ENCODE results near the gene SMG6. TPM values are rescaled to one million over a fixed set of nuclear protein-coding genes. Genes with fewer than 3 reads are reported as not detected.

The SMG6 gene
- polyA plus RNA-seq, 6 donors from 2014 or later = 0.23 to 5.3 (median 2.6) TPM

GRCh38 chr17:2090210-2090641, 213.4 kb downstream of the SMG6 start:
- DNase-seq (no peak), ATAC-seq (ENCODE audit: low read depth in 2 of 2) (peak; percentile 14 to 16)
- Mint-ChIP-seq H3K36me3 (peaks cover 0 to 4% of the 10 kb centered on the region in 2 donors), H3K9me3 (no peaks in the 10 kb centered on the region), H3K27ac (peak overlapping the region; percentile 46 to 96 (median 83)), H3K4me1 (peaks cover 47 to 66% (median 49%) of the 10 kb centered on the region in 3 donors), H3K27me3 (no peaks in the 10 kb centered on the region), H3K4me3 (peak overlapping the region; percentile 69 to 95 (median 89))

DNA sequence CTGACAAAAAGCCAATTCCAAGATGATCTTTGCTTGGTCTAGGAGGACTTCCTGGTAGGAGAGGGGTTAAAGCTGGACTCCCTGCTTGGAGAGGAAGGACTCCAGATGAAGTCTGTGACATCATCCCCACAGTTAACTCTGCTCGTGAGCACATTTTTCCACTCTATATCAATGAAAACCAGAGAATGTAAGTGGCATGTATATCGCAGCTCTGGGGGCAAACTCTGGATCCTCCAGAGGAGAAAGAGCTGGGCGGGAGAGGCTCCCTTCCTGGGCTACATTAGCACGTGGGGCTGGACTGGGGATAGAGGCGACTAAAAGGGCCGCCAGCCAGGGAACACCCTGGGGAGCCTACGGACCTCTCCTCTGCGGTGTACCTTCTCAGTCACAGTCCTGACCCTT, 214.6 kb downstream of the SMG6 start:
- peaks cover 0 to 13% of the 10 kb centered on the region in 2 donors for H3K36me3 Mint-ChIP-seq
- no peaks in the 10 kb centered on the region for H3K9me3 Mint-ChIP-seq
- ATAC-seq (ENCODE audit: low read depth in 2 of 2) (peak; percentile 9 to 22), DNase-seq (no peak)
- H3K4me3 Mint-ChIP-seq = peak overlapping the region; percentile 81 to 95 (median 91)
- H3K27me3 Mint-ChIP-seq = no peaks in the 10 kb centered on the region
- peaks cover 57 to 75% (median 59%) of the 10 kb centered on the region in 3 donors for H3K4me1 Mint-ChIP-seq
- peak overlapping the region; percentile 90 to 98 (median 94) for H3K27ac Mint-ChIP-seq

- ATAC-seq (ENCODE audit: low read depth in 2 of 2) = peak; percentile 48 to 54
- Mint-ChIP-seq H3K4me3 (peak overlapping the region; percentile 44 to 88 (median 72)), H3K36me3 (peaks cover 0 to 13% of the 10 kb centered on the region in 2 donors), H3K9me3 (no peaks in the 10 kb centered on the region), H3K27me3 (no peaks in the 10 kb centered on the region), H3K4me1 (peaks cover 63 to 82% (median 68%) of the 10 kb centered on the region in 3 donors), H3K27ac (peak overlapping the region; percentile 87 to 98 (median 93))
- peak; percentile 59 for DNase-seq
Observed at GRCh38 chr17:2087597-2088211, 215.9 kb downstream of the SMG6 start.

- Mint-ChIP-seq H3K27ac (peak overlapping the region in 2 of 6 donors; percentile 46 to 90), H3K36me3 (peaks cover 5 to 21% of the 10 kb centered on the region in 2 donors), H3K27me3 (no peaks in the 10 kb centered on the region), H3K9me3 (no peaks in the 10 kb centered on the region), H3K4me1 (peaks cover 60 to 73% (median 68%) of the 10 kb centered on the region in 3 donors), H3K4me3 (no peak overlapping the region)
- ATAC-seq (ENCODE audit: low read depth in 2 of 2) = no peak
- no peak for DNase-seq
Observed at GRCh38 chr17:2086306-2086705, 217.3 kb downstream of the SMG6 start.

DNA sequence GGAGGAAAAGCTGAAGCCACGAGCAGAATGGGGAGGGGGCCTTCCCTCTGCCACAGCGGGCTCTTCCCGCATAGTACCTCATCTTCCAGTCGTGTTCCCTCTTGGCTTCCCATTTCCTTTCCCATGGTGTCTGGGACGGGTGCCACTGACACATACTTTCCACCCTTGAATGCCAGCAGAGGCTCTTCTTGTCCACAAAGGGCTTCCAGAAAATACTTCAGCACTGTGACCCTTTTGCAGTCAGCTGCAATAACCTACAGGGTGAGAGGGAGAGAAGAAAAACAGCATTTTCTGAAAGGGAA, 218.0 kb downstream of the SMG6 start:
- Mint-ChIP-seq H3K27ac (peak overlapping the region in 4 of 6 donors; percentile 13 to 80 (median 23)), H3K36me3 (peaks cover 5 to 21% of the 10 kb centered on the region in 2 donors)

DNA sequence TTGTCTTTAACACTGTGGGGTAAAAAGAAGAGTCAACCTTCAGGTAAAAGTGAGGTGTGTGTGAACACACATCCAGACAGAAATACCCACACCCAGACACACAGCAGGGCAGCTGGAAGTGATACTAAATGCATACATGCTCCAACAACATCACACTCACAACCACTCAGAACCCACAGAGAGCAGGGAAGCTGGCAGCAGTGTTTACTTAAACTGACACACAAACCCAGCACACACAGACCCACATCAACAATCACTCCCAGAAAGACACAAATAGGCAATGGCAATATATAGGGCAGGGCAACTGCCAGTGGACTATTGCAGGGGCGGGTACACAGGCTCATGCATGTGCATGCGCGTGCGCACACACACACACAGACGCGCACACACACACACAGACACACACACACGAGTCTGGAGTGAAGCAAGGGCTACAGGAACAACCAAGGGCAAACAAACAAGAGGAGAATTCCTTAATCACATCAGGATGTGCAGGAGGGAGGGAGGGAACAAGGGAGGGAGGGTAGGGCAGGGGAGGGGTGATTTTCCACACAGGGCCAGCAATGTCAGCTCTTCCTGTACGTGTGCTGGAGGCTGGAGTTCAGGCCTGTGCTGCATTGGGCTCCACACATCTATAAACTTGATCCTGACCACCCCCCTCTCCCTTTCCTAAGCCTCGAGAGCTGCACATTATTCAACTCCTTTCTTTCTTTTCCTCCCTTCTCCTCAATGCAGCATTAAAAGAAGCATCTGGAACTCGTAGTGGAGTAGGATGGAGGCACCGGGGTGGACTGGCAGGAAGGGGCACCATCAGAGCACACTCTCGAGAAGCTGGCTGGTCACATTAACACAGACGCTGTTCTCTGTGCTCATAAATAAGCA, 218.6 kb downstream of the SMG6 start:
- no peak for ATAC-seq (ENCODE audit: low read depth in 2 of 2)
- Mint-ChIP-seq H3K27ac (peak overlapping the region in 3 of 6 donors; percentile 5 to 62 (median 30)), H3K36me3 (peaks cover 5 to 21% of the 10 kb centered on the region in 2 donors), H3K9me3 (no peaks in the 10 kb centered on the region), H3K27me3 (no peaks in the 10 kb centered on the region), H3K4me1 (peaks cover 53 to 63% (median 61%) of the 10 kb centered on the region in 3 donors), H3K4me3 (peak overlapping the region in 1 of 8 donors; percentile 41)
- no peak for DNase-seq

More for the DNA sequence above, 218.0 kb downstream of the SMG6 start:
- no peak for ATAC-seq (ENCODE audit: low read depth in 2 of 2)
- no peak for DNase-seq
- no peaks in the 10 kb centered on the region for H3K9me3 Mint-ChIP-seq
- peak overlapping the region in 2 of 8 donors; percentile 15 to 76 for H3K4me3 Mint-ChIP-seq
- H3K4me1 Mint-ChIP-seq = peaks cover 57 to 68% (median 66%) of the 10 kb centered on the region in 3 donors
- no peaks in the 10 kb centered on the region for H3K27me3 Mint-ChIP-seq

DNA sequence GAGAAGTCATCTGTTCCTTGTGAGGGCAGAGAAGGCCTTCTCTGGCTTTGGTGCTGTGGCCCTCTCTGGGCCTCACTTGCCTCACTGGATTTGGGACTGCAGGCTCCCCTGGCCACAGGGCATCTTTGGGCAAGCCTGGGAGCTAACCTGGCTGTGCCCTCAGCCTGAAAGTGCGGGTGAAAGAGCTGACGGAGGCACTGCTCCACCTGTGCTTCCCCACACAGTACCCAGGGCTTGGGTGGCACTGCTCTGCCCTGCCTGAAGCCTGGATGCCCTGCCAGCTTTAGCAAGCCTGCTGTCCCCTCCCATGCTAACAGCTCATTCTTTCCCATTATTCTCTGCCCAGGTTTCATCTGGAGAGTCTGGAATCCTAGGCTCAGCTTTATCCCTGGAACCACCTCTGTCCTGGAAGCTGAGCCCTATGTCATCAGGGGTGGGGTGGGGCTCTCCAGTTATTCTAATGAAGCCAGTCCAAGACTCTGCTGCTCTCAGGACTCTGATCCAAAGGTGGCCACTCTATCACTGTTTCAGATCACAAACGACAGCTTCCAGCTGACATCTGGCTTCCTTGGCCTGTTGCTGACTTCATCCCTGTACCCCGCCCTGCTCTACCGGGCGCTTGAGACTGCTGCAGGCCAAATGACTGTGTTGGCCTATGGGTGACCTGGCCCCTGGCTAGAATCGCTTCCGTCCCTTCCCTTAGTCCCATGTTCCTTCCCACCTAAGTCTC, 219.4 kb downstream of the SMG6 start:
- H3K36me3 Mint-ChIP-seq = peaks cover 5 to 28% of the 10 kb centered on the region in 2 donors
- no peaks in the 10 kb centered on the region for H3K9me3 Mint-ChIP-seq
- no peak for ATAC-seq (ENCODE audit: low read depth in 2 of 2)
- no peak for DNase-seq
- H3K4me3 Mint-ChIP-seq = no peak overlapping the region
- peaks cover 46 to 56% (median 52%) of the 10 kb centered on the region in 3 donors for H3K4me1 Mint-ChIP-seq
- no peaks in the 10 kb centered on the region for H3K27me3 Mint-ChIP-seq
- peak overlapping the region in 3 of 6 donors; percentile 16 to 62 (median 55) for H3K27ac Mint-ChIP-seq

DNA sequence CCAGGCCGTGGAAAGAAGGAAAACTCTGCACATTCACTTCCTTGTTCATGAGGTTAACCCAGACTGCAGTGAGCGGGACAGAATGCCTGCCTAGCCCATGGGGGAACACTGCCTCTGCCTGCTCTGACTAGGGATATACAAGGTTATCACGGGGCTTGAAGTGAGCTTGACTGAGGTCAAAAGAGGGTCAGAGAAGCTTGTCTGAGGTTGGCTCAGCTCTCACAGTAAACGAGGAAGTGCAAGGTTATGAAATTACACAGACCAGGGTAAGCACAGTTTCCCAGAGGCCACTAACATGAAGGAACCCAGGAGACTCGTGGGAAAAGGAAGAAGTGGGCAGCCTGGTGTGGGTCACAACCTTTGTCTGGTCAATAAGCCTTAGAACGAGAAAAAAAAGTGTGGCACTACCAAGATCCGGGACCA, 220.0 kb downstream of the SMG6 start:
- H3K4me1 Mint-ChIP-seq = peaks cover 41 to 51% (median 47%) of the 10 kb centered on the region in 3 donors
- ATAC-seq (ENCODE audit: low read depth in 2 of 2) = no peak

GRCh38 chr17:2082003-2082781, 221.4 kb downstream of the SMG6 start:
- peaks cover 18 to 44% of the 10 kb centered on the region in 2 donors for H3K36me3 Mint-ChIP-seq

More for the DNA sequence above, 220.0 kb downstream of the SMG6 start:
- Mint-ChIP-seq H3K9me3 (no peaks in the 10 kb centered on the region), H3K27ac (peak overlapping the region in 5 of 6 donors; percentile 31 to 79 (median 57)), H3K27me3 (no peaks in the 10 kb centered on the region), H3K36me3 (peaks cover 6 to 34% of the 10 kb centered on the region in 2 donors), H3K4me3 (peak overlapping the region in 1 of 8 donors; percentile 44)
- no peak for DNase-seq

DNA sequence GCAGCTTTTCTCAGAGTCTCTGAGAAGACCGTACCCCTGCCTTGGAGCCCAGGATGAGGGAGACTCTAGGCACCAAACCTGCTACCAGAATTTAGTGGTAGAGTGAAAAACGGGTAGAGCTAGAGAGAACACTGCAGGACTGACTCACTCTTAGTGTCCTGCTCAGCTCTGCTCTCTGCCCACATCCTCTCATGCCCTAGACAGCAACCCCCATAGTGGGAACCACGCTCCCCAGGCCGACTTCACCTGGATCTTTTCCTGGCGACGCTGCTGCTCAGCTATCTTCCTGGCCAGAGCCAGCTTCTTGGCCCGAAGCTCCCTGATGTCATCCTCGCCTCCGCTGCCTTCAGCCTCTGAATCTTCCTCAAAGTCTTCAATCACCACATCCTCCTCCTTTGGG, 222.0 kb downstream of the SMG6 start:
- peaks cover 21 to 51% of the 10 kb centered on the region in 2 donors for H3K36me3 Mint-ChIP-seq
- H3K4me3 Mint-ChIP-seq = no peak overlapping the region

More at GRCh38 chr17:2082003-2082781, 221.4 kb downstream of the SMG6 start:
- H3K4me3 Mint-ChIP-seq = no peak overlapping the region
- DNase-seq (no peak), ATAC-seq (ENCODE audit: low read depth in 2 of 2) (no peak)
- peak overlapping the region in 1 of 6 donors; percentile 82 for H3K27ac Mint-ChIP-seq
- H3K4me1 Mint-ChIP-seq = peaks cover 28 to 36% (median 34%) of the 10 kb centered on the region in 3 donors
- H3K27me3 Mint-ChIP-seq = no peaks in the 10 kb centered on the region
- H3K9me3 Mint-ChIP-seq = no peaks in the 10 kb centered on the region

DNA sequence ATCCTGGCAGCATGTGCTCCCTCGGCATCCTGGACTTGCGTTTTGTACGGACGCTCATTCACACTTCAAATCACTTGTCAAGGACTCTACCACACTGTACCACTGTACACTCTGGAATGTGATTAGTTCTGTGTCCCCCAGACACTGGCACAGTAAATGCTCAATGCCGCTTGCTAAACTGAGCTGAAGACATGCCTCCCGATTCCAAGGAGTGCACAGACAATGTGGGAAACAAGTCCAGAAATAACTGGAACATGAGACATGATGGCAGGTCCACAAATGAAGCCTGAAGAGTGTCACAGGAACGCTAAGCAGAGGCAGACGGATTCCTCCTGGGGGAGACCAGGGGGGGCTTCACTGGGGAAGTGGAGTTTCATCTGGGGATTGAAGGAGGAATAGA, 226.5 kb downstream of the SMG6 start:
- no peak for DNase-seq
- Mint-ChIP-seq H3K9me3 (no peaks in the 10 kb centered on the region), H3K4me3 (peak overlapping the region in 1 of 8 donors; percentile 44), H3K4me1 (peaks cover 7 to 15% (median 14%) of the 10 kb centered on the region in 3 donors), H3K27me3 (no peaks in the 10 kb centered on the region), H3K36me3 (peaks cover 29 to 46% of the 10 kb centered on the region in 2 donors), H3K27ac (peak overlapping the region in 1 of 6 donors; percentile 82)
- ATAC-seq (ENCODE audit: low read depth in 2 of 2) = no peak

More for the DNA sequence above, 222.0 kb downstream of the SMG6 start:
- Mint-ChIP-seq H3K27me3 (no peaks in the 10 kb centered on the region), H3K27ac (peak overlapping the region in 1 of 6 donors; percentile 82), H3K9me3 (no peaks in the 10 kb centered on the region), H3K4me1 (peaks cover 22 to 30% (median 30%) of the 10 kb centered on the region in 3 donors)
- no peak for DNase-seq
- ATAC-seq (ENCODE audit: low read depth in 2 of 2) = no peak

All from naive B cell (primary cell).